H9 (cell line): ENCODE results near the gene TMEM91. TPM values are rescaled to one million over a fixed set of nuclear protein-coding genes. Genes with fewer than 3 reads are reported as not detected.

Experiments
- DNase-seq: peaks from one replicate; pipeline ENCODE4 v3.0.0-alpha.2; 2017
- H2AFZ ChIP-seq: one replicate; pipeline ENCODE4 v1.6.1; 2013; ENCODE audit warnings: mild to moderate bottlenecking, low read length, control low read depth, moderate library complexity
- H2AK5ac ChIP-seq: 2 replicates; pipeline ENCODE4 v1.6.1; 2013; ENCODE audit warnings: low read length, control low read depth, mixed read lengths; ENCODE audit not compliant: insufficient read length
- H2BK120ac ChIP-seq: one replicate; pipeline ENCODE4 v1.6.1; 2013; ENCODE audit warnings: low read depth, mild to moderate bottlenecking, low read length, control low read depth, inconsistent platforms; ENCODE audit not compliant: poor library complexity, severe bottlenecking
- H2BK12ac ChIP-seq: 2 replicates; pipeline ENCODE4 v1.6.1; 2013; ENCODE audit warnings: low read length, control low read depth, mixed read lengths, low read depth; ENCODE audit not compliant: insufficient read length
- H2BK15ac ChIP-seq: 2 replicates; pipeline ENCODE4 v1.6.1; 2013; ENCODE audit warnings: low read depth, low read length, control low read depth
- H2BK20ac ChIP-seq: one replicate; pipeline ENCODE4 v1.6.1; 2013; ENCODE audit warnings: low read depth, mild to moderate bottlenecking, low read length, control low read depth, inconsistent platforms; ENCODE audit not compliant: poor library complexity, severe bottlenecking
- H2BK5ac ChIP-seq: 2 replicates; pipeline ENCODE4 v1.6.1; 2013; ENCODE audit warnings: low read length, control low read depth, mixed read lengths; ENCODE audit not compliant: insufficient read length
- H3K14ac ChIP-seq: 2 replicates; pipeline ENCODE4 v1.6.1; 2013; ENCODE audit warnings: low read length, control low read depth; ENCODE audit not compliant: insufficient read depth
- H3K18ac ChIP-seq: 2 replicates; pipeline ENCODE4 v1.6.1; 2013; ENCODE audit warnings: low read depth, mild to moderate bottlenecking, mixed read lengths, low read length, control low read depth; ENCODE audit not compliant: insufficient read length
- H3K23ac ChIP-seq: 2 replicates; pipeline ENCODE4 v1.6.1; 2013; ENCODE audit warnings: low read length, control low read depth, mixed read lengths, low read depth; ENCODE audit not compliant: insufficient read length
- H3K23me2 ChIP-seq: 2 replicates; pipeline ENCODE4 v1.6.1; 2013; ENCODE audit warnings: low read depth, mild to moderate bottlenecking, mixed read lengths, low read length, control low read depth; ENCODE audit not compliant: insufficient read length, poor library complexity, severe bottlenecking
- H3K27ac ChIP-seq: 2 replicates; pipeline ENCODE4 v1.5.1; 2013; ENCODE audit warnings: low read length, control low read depth, mixed read lengths, low read depth; ENCODE audit not compliant: insufficient read length
- H3K27me3 ChIP-seq: 2 replicates; pipeline ENCODE4 v1.6.1; 2013; ENCODE audit warnings: low read length, control low read depth, inconsistent platforms; ENCODE audit not compliant: insufficient read depth
- H3K4ac ChIP-seq: 2 replicates; pipeline ENCODE4 v1.6.1; 2013; ENCODE audit warnings: low read depth, mild to moderate bottlenecking, control low read depth, inconsistent platforms, low read length, moderate library complexity
- H3K4me1 ChIP-seq: 2 replicates; pipeline ENCODE4 v1.6.1; 2013; ENCODE audit warnings: low read length, control low read depth, inconsistent platforms; ENCODE audit not compliant: insufficient read depth
- H3K4me2 ChIP-seq: 2 replicates; pipeline ENCODE4 v1.6.1; 2013; ENCODE audit warnings: low read length, control low read depth, mixed read lengths; ENCODE audit not compliant: insufficient read length, insufficient read depth
- H3K56ac ChIP-seq: 2 replicates; pipeline ENCODE4 v1.6.1; 2013; ENCODE audit warnings: low read depth, mild to moderate bottlenecking, mixed read lengths, low read length, control low read depth; ENCODE audit not compliant: insufficient read length
- H3K79me1 ChIP-seq: 2 replicates; pipeline ENCODE4 v1.6.1; 2013; ENCODE audit warnings: low read depth, mild to moderate bottlenecking, moderate library complexity, low read length, control low read depth, inconsistent platforms; ENCODE audit not compliant: insufficient read depth, poor library complexity, severe bottlenecking
- H3K79me2 ChIP-seq: 2 replicates; pipeline ENCODE4 v1.6.1; 2013; ENCODE audit warnings: low read length, control low read depth, inconsistent platforms; ENCODE audit not compliant: insufficient read depth
- H3K9ac ChIP-seq: 2 replicates; pipeline ENCODE4 v1.6.1; 2013; ENCODE audit warnings: low read length, control low read depth, mixed read lengths; ENCODE audit not compliant: insufficient read length; ENCODE audit errors: extremely low read depth
- H3K9me3 ChIP-seq: one replicate; pipeline ENCODE4 v1.6.1; 2013; ENCODE audit warnings: low read depth, low read length, inconsistent platforms; ENCODE audit not compliant: control insufficient read depth
- H3T11ph ChIP-seq: one replicate; pipeline ENCODE4 v1.6.1; 2013; ENCODE audit warnings: mild to moderate bottlenecking, low read length, control low read depth, inconsistent platforms
- H4K20me1 ChIP-seq: one replicate; pipeline ENCODE4 v1.6.1; 2013; ENCODE audit not compliant: control insufficient read depth, insufficient read length, insufficient read depth
- H4K5ac ChIP-seq: 2 replicates; pipeline ENCODE4 v1.6.1; 2013; ENCODE audit warnings: low read depth, mild to moderate bottlenecking, mixed read lengths, low read length, control low read depth; ENCODE audit not compliant: insufficient read length
- H4K8ac ChIP-seq: replicated peaks from 2 replicates; pipeline ENCODE4 v1.6.1; 2013; ENCODE audit warnings: low read length, control low read depth, mixed read lengths, low read depth; ENCODE audit not compliant: insufficient read length
- H4K91ac ChIP-seq: 2 replicates; pipeline ENCODE4 v1.6.1; 2013; ENCODE audit warnings: low read depth, mild to moderate bottlenecking, moderate library complexity, mixed read lengths, low read length, control low read depth; ENCODE audit not compliant: insufficient read length
- H3K27ac Mint-ChIP-seq, 3 experiments: 2 replicates in 2 of 3; 3 replicates in 1 of 3; pipeline ENCODE4 v1.8.0; 2020 to 2021; ENCODE audit warnings: mixed read lengths in 3 of 3, mild to moderate bottlenecking in 1 of 3, moderate library complexity in 1 of 3
- H3K27me3 Mint-ChIP-seq: 2 replicates; pipeline ENCODE4 v1.8.0; 2021; ENCODE audit warnings: low read depth, mild to moderate bottlenecking, moderate library complexity, mixed read lengths
- H3K36me3 Mint-ChIP-seq, 3 experiments: 2 replicates in 2 of 3; 3 replicates in 1 of 3; pipeline ENCODE4 v1.8.0; 2020 to 2021; ENCODE audit warnings: low read depth in 3 of 3, mixed read lengths in 3 of 3; ENCODE audit not compliant: insufficient read depth in 1 of 3
- H3K4me1 Mint-ChIP-seq, 2 experiments: 2 replicates each; pipeline ENCODE4 v1.8.0; 2020; ENCODE audit warnings: mixed read lengths in 2 of 2
- H3K4me3 Mint-ChIP-seq, 2 experiments: 2 replicates in 1 of 2; 3 replicates in 1 of 2; pipeline ENCODE4 v1.8.0; 2020 to 2021; ENCODE audit warnings: mild to moderate bottlenecking in 2 of 2, mixed read lengths in 2 of 2, moderate library complexity in 1 of 2
- H3K9me3 Mint-ChIP-seq, 2 experiments: 2 replicates in 1 of 2; 3 replicates in 1 of 2; pipeline ENCODE4 v1.8.0; 2020; ENCODE audit warnings: mild to moderate bottlenecking in 2 of 2, mixed read lengths in 2 of 2, moderate library complexity in 1 of 2
- CTCF ChIP-seq: fragments of 200-600 bp; sonication (generic); conservative IDR thresholded peaks from 3 replicates; pipeline ENCODE4 v1.8.0; 2021; ENCODE audit warnings: antibody characterized with exemption, mild to moderate bottlenecking
- WGBS: extraction: QIAGEN DNeasy Blood & Tissue Kit; methylation state at CpG from one replicate; pipeline ENCODE4 v1.1.7; 2013; ENCODE audit warnings: missing lambda C conversion rate, low lambda C conversion rate, mixed read lengths; ENCODE audit not compliant: insufficient read length; ENCODE audit errors: extremely low coverage; 5-methylcytosine and 5-hydroxymethylcytosine counted together
- total RNA-seq: library from RNA; stranded (reverse); gene quantifications from 2 replicates; pipeline ENCODE4 v1.2.1, GENCODE V29; 2021

Gene TMEM91
- total RNA-seq, 1 experiment from 2014 or later, result 5.7 TPM

DNA sequence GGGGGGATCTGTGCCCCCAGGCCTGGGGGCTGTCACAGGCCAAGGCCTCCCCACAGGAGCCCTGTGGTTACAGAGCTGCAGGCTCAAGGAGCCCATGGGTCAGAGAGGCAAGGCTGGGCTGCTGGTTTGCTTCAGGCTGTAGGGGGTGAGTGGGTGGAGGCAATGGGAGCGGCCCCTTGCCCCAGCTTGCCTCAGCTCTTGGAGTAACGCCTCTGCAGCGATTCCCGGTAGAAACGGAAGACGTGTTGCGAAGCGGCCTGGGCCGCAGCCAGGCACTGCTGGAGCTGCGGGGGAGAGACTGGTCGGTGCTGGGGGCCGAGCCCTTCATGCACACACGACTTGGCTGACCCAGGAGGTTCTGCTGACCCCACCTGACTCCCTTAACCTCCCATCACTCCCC, 10.1 kb downstream of the TMEM91 start:
- H2BK12ac ChIP-seq, result no peak overlapping the region
- H3K9me3 ChIP-seq, result no peaks in the 10 kb centered on the region
- no CpG with 5 or more reads among the region's 13 CpGs for WGBS
- no peak overlapping the region for H2BK120ac ChIP-seq
- H2AFZ ChIP-seq, result no peak overlapping the region
- Mint-ChIP-seq H3K4me3 (no peak overlapping the region), H3K9me3 (no peaks in the 10 kb centered on the region), H3K4me1 (no peaks in the 10 kb centered on the region), H3K36me3 (peaks cover 4 to 59% (median 25%) of the 10 kb centered on the region in 3 experiments; a peak in 6 of 7 replicates), H3K27ac (no peak overlapping the region), H3K27me3 (no peaks in the 10 kb centered on the region)
- H2BK15ac ChIP-seq, result no peak overlapping the region
- H3K18ac ChIP-seq, result no peak overlapping the region
- no peak overlapping the region for H3K14ac ChIP-seq
- H2BK20ac ChIP-seq, result no peak overlapping the region
- no peak overlapping the region for H4K8ac ChIP-seq
- H4K20me1 ChIP-seq, result no peaks in the 10 kb centered on the region
- DNase-seq, result no peak
- H3T11ph ChIP-seq, result no peak overlapping the region
- no peak overlapping the region for H3K4ac ChIP-seq
- no peak overlapping the region for H4K5ac ChIP-seq
- H3K27ac ChIP-seq, result no peak overlapping the region
- no peak overlapping the region for H2AK5ac ChIP-seq
- H3K79me1 ChIP-seq, result no peaks in the 10 kb centered on the region
- no peaks in the 10 kb centered on the region for H3K23me2 ChIP-seq
- no peaks in the 10 kb centered on the region for H3K27me3 ChIP-seq
- no peak overlapping the region for H4K91ac ChIP-seq
- no peaks in the 10 kb centered on the region for H3K4me1 ChIP-seq
- H3K56ac ChIP-seq, result no peak overlapping the region
- H2BK5ac ChIP-seq, result no peak overlapping the region
- H3K23ac ChIP-seq, result no peak overlapping the region
- H3K4me2 ChIP-seq, result no peak overlapping the region
- TF ChIP-seq CTCF, result no peak
- H3K9ac ChIP-seq, result no peak overlapping the region
- no peaks in the 10 kb centered on the region for H3K79me2 ChIP-seq
